ENCODE results near the gene LRRC45.
A peak's percentile ranks its signal among the peaks of the same experiment; 100 is the strongest.

Gene LRRC45

DNA sequence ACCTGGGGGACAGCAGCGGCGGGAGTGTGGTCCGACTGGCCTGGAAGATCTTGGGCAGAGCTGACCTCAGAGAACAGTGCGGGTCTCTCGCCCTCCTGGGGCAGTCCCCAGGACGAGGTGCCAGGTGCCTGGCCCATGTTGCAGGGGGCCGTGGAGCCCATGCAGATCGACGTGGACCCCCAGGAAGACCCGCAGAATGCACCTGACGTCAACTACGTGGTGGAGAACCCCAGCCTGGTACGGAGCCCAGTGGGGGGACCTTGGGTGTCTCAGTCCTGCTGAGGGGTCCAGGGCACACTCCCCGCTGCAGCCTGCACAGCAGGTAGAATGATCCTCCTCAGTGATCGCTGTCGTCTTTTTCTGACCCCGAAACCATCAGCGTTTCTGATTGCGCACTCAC is 30.0 kb downstream of the LRRC45 start:
- Histone ChIP-seq H3K27me3 (ENCODE audit: low read length) (no peaks in the 10 kb centered on the region), H3K36me3 (ENCODE audit: low read length) (no peaks in the 10 kb centered on the region), H3K9ac (ENCODE audit: low read length) (peak overlapping the region; percentile 71), H3K4me2 (ENCODE audit: low read depth, low read length, poor library complexity, severe bottlenecking) (peak overlapping the region; percentile 67), H4K20me1 (ENCODE audit: low read depth, low read length) (no peaks in the 10 kb centered on the region), H3K79me2 (ENCODE audit: insufficient read depth, low read length) (peaks cover 10% of the 10 kb centered on the region), H2AFZ (ENCODE audit: low read depth, low read length, severe bottlenecking) (no peak overlapping the region), H3K27ac (ENCODE audit: low read depth, low read length) (no peak overlapping the region), H3K4me3 (ENCODE audit: insufficient read depth, low read length, poor library complexity, severe bottlenecking) (no peak overlapping the region), H3K9me3 (ENCODE audit: insufficient read depth, low read length) (no peaks in the 10 kb centered on the region), H3K9me2 (replicated peaks; ENCODE audit: insufficient read depth, low read length) (no peaks in the 10 kb centered on the region), H3F3A (ENCODE audit: insufficient read depth) (no peaks in the 10 kb centered on the region)
- TF ChIP-seq, protein P1, sequence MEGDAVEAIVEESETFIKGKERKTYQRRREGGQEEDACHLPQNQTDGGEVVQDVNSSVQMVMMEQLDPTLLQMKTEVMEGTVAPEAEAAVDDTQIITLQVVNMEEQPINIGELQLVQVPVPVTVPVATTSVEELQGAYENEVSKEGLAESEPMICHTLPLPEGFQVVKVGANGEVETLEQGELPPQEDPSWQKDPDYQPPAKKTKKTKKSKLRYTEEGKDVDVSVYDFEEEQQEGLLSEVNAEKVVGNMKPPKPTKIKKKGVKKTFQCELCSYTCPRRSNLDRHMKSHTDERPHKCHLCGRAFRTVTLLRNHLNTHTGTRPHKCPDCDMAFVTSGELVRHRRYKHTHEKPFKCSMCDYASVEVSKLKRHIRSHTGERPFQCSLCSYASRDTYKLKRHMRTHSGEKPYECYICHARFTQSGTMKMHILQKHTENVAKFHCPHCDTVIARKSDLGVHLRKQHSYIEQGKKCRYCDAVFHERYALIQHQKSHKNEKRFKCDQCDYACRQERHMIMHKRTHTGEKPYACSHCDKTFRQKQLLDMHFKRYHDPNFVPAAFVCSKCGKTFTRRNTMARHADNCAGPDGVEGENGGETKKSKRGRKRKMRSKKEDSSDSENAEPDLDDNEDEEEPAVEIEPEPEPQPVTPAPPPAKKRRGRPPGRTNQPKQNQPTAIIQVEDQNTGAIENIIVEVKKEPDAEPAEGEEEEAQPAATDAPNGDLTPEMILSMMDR (IDR thresholded peaks at IDR 0.05; ENCODE audit: insufficient read depth, low read length, poor library complexity, severe bottlenecking): no peak
- no peak for TF ChIP-seq EZH2phosphoT487 (conservative IDR thresholded peaks at IDR 0.05; ENCODE audit: low read length)

DNA sequence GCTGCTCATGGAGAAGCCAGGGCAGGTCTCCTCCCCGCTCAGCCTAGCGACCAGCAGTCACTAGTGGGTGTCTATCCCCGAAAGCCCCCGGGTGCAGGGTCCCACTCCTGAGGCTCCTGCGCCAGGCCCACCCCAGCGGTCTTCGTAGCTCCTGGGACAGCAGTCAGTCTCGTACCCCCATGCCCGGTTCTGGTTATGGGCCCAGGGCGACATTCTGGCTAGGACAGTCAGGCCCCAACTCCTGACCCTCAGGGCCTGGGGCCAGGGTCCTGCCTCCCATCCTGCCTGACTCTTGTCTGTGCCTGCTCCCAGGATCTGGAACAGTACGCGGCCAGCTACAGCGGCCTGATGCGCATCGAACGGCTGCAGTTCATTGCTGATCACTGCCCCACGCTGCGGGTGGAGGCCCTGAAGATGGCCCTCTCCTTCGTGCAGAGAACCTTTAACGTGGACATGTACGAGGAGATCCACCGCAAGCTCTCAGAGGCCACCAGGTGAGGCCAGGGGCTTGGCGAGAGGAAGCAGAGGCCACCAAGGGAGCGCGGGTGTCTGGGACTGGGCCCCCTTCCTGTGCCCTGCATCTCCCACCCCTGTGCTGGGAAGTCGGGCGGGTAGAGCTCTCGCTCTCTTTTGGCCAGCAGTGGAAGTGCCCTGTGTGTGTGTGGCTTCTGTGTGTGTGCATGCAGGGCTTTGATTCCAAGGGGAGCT is 30.6 kb downstream of the LRRC45 start:
- Histone ChIP-seq H3K4me3 (ENCODE audit: insufficient read depth, low read length, poor library complexity, severe bottlenecking) (no peak overlapping the region), H3K27me3 (ENCODE audit: low read length) (no peaks in the 10 kb centered on the region), H3K36me3 (ENCODE audit: low read length) (no peaks in the 10 kb centered on the region), H3K9ac (ENCODE audit: low read length) (no peak overlapping the region), H3K9me2 (replicated peaks; ENCODE audit: insufficient read depth, low read length) (no peaks in the 10 kb centered on the region), H3K79me2 (ENCODE audit: insufficient read depth, low read length) (peaks cover 10% of the 10 kb centered on the region), H3K9me3 (ENCODE audit: insufficient read depth, low read length) (no peaks in the 10 kb centered on the region), H2AFZ (ENCODE audit: low read depth, low read length, severe bottlenecking) (no peak overlapping the region), H3K4me2 (ENCODE audit: low read depth, low read length, poor library complexity, severe bottlenecking) (no peak overlapping the region), H3F3A (ENCODE audit: insufficient read depth) (no peaks in the 10 kb centered on the region), H4K20me1 (ENCODE audit: low read depth, low read length) (no peaks in the 10 kb centered on the region), H3K27ac (ENCODE audit: low read depth, low read length) (no peak overlapping the region)
- TF ChIP-seq, protein P1 (IDR thresholded peaks at IDR 0.05; ENCODE audit: insufficient read depth, low read length, poor library complexity, severe bottlenecking): no peak
- TF ChIP-seq EZH2phosphoT487 (conservative IDR thresholded peaks at IDR 0.05; ENCODE audit: low read length): no peak

DNA sequence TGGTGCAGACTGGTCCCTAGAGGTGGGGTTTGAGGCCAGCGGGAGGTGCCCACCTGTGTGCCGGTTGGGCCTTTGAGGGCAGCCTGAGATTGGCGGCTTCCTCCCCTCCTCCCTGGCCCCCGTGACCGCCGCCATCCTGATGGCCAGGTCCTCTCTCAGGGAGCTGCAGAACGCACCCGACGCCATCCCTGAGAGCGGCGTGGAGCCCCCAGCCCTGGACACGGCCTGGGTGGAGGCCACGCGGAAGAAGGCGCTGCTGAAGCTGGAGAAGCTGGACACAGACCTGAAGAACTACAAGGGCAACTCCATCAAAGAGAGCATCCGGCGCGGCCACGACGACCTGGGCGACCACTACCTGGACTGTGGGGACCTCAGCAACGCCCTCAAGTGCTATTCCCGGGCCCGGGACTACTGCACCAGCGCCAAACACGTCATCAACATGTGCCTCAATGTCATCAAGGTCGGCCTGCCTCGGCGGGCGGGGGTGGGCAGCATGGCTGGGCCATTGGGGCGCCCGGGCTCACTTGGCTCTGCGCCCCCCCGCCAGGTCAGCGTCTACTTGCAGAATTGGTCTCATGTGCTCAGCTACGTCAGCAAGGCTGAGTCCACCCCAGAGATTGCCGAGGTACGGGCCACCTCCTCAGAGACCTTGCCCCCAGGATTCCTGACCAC is 31.4 kb downstream of the LRRC45 start:
- no peak overlapping the region for H3K9ac ChIP-seq (ENCODE audit: low read length)
- no peak overlapping the region for H3K4me2 ChIP-seq (ENCODE audit: low read depth, low read length, poor library complexity, severe bottlenecking)
- H2AFZ ChIP-seq (ENCODE audit: low read depth, low read length, severe bottlenecking): no peak overlapping the region
- H3K9me2 ChIP-seq (replicated peaks; ENCODE audit: insufficient read depth, low read length): no peaks in the 10 kb centered on the region
- no peaks in the 10 kb centered on the region for H3K27me3 ChIP-seq (ENCODE audit: low read length)
- H4K20me1 ChIP-seq (ENCODE audit: low read depth, low read length): no peaks in the 10 kb centered on the region
- no peak overlapping the region for H3K27ac ChIP-seq (ENCODE audit: low read depth, low read length)
- H3K4me3 ChIP-seq (ENCODE audit: insufficient read depth, low read length, poor library complexity, severe bottlenecking): no peak overlapping the region
- H3F3A ChIP-seq (ENCODE audit: insufficient read depth): no peaks in the 10 kb centered on the region
- no peaks in the 10 kb centered on the region for H3K36me3 ChIP-seq (ENCODE audit: low read length)
- peaks cover 10% of the 10 kb centered on the region for H3K79me2 ChIP-seq (ENCODE audit: insufficient read depth, low read length)
- H3K9me3 ChIP-seq (ENCODE audit: insufficient read depth, low read length): no peaks in the 10 kb centered on the region
- TF ChIP-seq, protein P1 (IDR thresholded peaks at IDR 0.05; ENCODE audit: insufficient read depth, low read length, poor library complexity, severe bottlenecking): no peak
